Effector memory CD8-positive, alpha-beta T cell (primary cell): ENCODE results near the gene IPO13.

ENCODE experiments used
- ATAC-seq: fragments of 150-1000 bp; cut with Tn5 transposase; replicated peaks from 2 replicates; pipeline ENCODE4 v1.10.0; 2021; ENCODE audit warnings: mild to moderate bottlenecking, moderate library complexity
- DNase-seq, 3 experiments: peaks; one replicate each; pipeline ENCODE4 v3.0.0; 2021
- H3K27ac Mint-ChIP-seq, 2 donors: one replicate each; pipeline ENCODE4 v1.8.0; 2022; ENCODE audit warnings: mild to moderate bottlenecking in 2 of 2, mixed read lengths in 2 of 2, moderate library complexity in 2 of 2
- H3K27me3 Mint-ChIP-seq, 2 donors: one replicate each; pipeline ENCODE4 v1.8.0; 2022; ENCODE audit warnings: mixed read lengths in 2 of 2
- H3K36me3 Mint-ChIP-seq: one replicate; pipeline ENCODE4 v1.8.0; 2022; ENCODE audit warnings: mild to moderate bottlenecking, moderate library complexity, mixed read lengths; ENCODE audit not compliant: insufficient read depth
- H3K4me1 Mint-ChIP-seq, 2 donors: one replicate each; pipeline ENCODE4 v1.8.0; 2022; ENCODE audit warnings: low read depth in 2 of 2, mixed read lengths in 2 of 2
- H3K4me3 Mint-ChIP-seq, 2 donors: one replicate each; pipeline ENCODE4 v1.8.0; 2022; ENCODE audit warnings: mild to moderate bottlenecking in 2 of 2, mixed read lengths in 2 of 2, moderate library complexity in 2 of 2
- H3K9me3 Mint-ChIP-seq, 2 donors: one replicate each; pipeline ENCODE4 v1.8.0; 2022; ENCODE audit warnings: mixed read lengths in 2 of 2

IPO13 gene

GRCh38 chr1:44014365-44015104, 67.8 kb downstream of the IPO13 start:
- peaks cover 11 to 22% of the 10 kb centered on the region in 2 donors for H3K27me3 Mint-ChIP-seq
- ATAC-seq (no peak), DNase-seq (no peak)
- H3K36me3 Mint-ChIP-seq, result no peaks in the 10 kb centered on the region
- H3K4me1 Mint-ChIP-seq, result no peaks in the 10 kb centered on the region
- no peak overlapping the region for H3K4me3 Mint-ChIP-seq
- H3K9me3 Mint-ChIP-seq, result no peaks in the 10 kb centered on the region
- H3K27ac Mint-ChIP-seq, result no peak overlapping the region

- H3K36me3 Mint-ChIP-seq, result no peaks in the 10 kb centered on the region
- H3K27ac Mint-ChIP-seq, result no peak overlapping the region
- H3K4me3 Mint-ChIP-seq, result no peak overlapping the region
- ATAC-seq, result no peak
- no peaks in the 10 kb centered on the region for H3K4me1 Mint-ChIP-seq
- H3K27me3 Mint-ChIP-seq, result peaks cover 11 to 22% of the 10 kb centered on the region in 2 donors
- no peaks in the 10 kb centered on the region for H3K9me3 Mint-ChIP-seq
- no peak for DNase-seq
These were observed 68.5 kb downstream of the IPO13 start for GRCh38 chr1:44015206-44015605.

GRCh38 chr1:44016041-44016889, 69.5 kb downstream of the IPO13 start:
- DNase-seq, result no peak
- Mint-ChIP-seq H3K9me3 (no peaks in the 10 kb centered on the region), H3K36me3 (no peaks in the 10 kb centered on the region), H3K4me1 (no peaks in the 10 kb centered on the region), H3K27me3 (peaks cover 11 to 22% of the 10 kb centered on the region in 2 donors), H3K4me3 (no peak overlapping the region), H3K27ac (no peak overlapping the region)
- no peak for ATAC-seq

- Mint-ChIP-seq H3K4me3 (no peak overlapping the region), H3K9me3 (no peaks in the 10 kb centered on the region), H3K27me3 (peaks cover 11 to 22% of the 10 kb centered on the region in 2 donors), H3K27ac (no peak overlapping the region), H3K36me3 (no peaks in the 10 kb centered on the region), H3K4me1 (no peaks in the 10 kb centered on the region)
- DNase-seq (no peak), ATAC-seq (no peak)
These were observed 70.2 kb downstream of the IPO13 start for GRCh38 chr1:44016890-44017400.
